Ramos (cell line): ENCODE results near the gene ZNF878.

Experiments used
- in situ Hi-C: fragments of 300-500 bp; cut with MboI; formaldehyde crosslinking; loops from one replicate; pipeline ENCODE4 v1.14.3; 2022; ENCODE audit warnings: low sequenced_read_pairs; ENCODE audit not compliant: unreplicated experiment

ZNF878 gene

DNA sequence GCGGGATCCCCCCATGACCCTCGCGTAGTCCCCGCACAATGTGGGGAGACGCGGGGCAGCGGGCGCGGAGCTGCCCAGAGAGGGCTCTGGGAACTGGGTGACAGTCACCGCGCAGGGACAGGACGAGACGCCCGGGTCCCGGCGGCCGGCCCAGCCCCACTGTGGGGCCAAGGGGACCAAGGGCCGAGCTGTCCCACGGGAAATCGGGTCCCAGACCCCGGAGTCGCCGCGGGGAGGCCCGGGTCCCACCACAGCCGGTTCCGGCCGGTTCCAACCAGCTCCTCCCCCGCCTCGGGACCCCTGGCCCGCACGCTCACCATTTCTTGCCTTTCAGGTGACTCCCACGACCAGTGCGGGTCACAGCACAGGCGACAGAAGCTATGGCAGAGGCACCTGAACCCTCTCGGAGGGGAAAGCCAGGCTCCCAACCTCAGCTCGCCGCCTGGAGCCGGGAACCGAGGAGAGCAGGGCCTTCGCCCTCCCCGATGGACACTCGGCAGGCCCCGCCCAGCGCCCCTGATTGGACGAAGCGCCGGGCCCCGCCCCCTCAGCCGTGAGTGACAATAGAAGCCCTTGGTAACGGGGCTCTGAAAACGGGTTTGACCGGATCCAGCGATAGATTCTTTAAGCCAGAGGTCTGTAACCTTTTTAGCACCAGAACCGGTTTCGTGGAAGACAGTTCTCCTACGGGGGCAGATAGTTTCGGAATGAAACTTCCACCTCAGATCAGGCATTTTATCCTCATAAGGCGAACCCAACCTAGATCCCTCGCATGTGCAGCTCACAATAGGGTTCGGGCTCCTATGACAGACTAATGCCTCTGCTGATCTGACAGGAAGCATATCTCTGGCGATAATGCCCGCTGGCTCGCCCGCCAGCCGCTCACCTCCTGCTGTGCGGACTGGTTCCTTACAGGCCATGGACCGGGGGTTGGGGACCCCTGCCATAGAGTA is 17.3 kb downstream of the ZNF878 start, which contains the start of gene ZNF433:
Gene ZNF433 (minus strand): TSS at position 460 of the 953 bp plus-strand sequence. CDS start 140 bp downstream, at position 320.
- in situ Hi-C loops, result no loop called here

DNA sequence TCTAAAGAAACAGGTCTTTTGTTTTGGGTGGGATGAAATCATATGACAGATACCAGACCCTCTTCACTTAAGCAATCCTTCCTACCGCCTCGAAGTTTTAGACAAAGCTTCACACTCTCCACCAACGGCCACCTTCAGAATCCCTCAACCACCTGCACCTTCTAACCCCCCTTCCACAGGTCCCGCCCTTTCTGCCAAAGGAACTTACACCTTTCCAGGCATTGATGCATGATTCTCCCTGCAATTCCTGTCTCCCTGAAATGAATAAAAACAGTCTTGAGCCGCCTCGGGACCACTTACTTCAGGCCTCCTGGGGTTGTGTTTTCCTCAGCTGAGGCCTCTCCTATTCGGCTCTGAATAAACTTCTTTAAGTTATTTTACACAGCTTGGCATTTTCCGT is 18.1 kb downstream of the ZNF878 start:
- in situ Hi-C loops, result no loop called here

DNA sequence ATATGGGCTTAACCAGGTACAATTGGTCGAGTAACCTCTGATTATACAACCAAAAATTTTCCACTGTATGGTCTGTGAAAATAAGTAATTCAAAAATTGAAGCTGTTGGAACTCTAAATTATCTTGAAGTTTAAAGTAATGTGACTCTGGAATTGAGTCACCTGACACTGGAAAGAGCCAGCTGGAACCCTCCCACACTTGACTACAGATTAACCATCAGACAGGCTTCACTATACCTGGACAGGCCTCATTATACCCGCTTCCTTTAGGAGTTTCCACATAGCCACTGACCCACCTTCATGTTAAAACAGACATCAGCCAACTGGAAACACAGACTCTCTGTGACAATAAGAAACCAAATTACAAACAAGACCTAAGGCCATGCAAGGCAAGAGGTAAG is 18.6 kb downstream of the ZNF878 start:
- in situ Hi-C loops, result no loop called here

DNA sequence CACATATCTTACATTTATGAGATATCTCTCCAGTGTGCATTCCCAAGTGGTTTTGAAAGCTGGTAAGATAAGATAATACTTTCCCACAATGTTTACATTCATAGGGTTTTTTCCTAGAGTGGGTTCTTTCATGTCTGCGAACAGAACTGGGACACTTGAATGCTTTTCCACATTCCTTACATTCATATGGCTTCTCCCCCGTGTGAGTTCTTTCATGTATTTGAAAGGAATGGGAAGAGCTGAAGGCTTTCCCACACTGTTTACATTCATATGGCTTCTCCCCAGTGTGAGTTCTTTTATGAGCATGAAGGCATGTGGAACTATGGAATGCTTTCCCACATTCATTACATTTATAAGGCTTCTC is 37.0 kb downstream of the ZNF878 start:
- in situ Hi-C loops, result no loop called here

DNA sequence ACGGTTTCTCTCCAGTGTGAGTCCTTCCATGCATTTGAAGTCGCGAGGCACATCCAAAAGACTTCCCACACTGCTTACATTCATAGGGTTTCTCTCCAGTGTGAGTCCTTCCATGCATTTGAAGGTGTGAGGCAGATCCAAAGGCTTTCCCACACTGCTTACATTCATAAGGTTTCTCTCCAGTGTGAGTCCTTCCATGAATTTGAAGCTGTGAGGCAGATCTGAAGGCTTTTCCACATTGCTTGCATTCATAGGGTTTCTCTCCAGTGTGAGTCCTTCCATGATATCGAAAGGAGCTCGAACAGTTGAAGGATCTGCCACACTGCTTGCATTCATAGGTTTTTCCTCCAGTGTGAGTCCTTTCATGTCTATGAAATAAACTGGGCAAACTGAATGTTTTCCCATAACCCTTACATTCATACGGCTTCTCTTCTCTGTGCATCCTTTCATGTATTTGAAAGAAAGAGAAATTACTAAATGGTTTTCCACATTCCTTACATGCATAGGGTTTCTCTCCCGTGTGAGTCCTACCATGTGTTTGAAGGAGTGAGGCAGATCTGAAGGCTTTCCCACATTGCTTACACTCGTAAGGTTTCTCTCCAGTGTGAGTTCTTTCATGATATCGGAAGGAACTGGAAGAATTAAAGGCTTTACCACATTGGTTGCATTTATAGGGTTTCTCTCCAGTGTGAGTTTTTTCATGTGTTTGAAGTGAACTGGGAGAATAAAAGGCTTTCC is 37.6 kb downstream of the ZNF878 start:
- in situ Hi-C loops, result no loop called here

DNA sequence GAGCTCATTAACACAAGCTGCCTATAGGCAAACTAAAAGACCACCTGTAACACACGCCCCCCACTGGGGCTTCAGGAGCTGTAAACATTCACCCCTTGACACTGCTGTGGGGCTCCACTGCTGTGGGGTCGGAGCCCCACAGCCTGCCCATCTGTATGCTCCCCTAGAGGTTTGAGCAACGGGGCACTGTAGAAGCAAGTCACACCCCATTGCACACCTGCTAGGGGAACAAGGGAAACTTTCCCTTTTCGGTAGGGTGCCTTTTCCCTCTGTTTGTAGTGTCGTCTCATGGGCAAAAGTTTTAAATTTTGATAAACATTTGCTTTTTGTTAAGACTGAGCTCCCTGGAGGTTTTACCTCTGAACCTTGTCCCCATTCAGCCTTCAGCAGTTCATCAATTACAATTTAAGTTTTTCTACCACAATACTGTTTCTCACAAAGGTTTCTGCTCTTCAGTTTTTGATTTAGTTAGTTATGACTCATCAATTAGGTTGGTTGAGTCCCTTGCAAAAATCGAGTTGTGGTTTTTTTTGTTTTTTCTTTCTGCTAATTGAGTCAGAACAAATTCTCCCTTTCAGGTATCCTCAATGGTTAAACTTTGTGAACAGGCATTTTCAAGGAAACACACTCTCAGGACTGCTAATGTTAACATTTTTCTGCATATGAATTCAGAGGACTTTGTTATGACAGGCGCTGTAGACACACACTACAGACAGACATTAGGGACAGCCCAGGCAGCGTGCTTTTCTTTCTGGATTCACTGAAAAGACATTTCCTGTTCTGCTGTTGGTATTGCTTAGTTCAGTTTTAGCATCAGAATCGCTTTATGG is 52.4 kb downstream of the ZNF878 start:
- in situ Hi-C loops, result no loop called here

DNA sequence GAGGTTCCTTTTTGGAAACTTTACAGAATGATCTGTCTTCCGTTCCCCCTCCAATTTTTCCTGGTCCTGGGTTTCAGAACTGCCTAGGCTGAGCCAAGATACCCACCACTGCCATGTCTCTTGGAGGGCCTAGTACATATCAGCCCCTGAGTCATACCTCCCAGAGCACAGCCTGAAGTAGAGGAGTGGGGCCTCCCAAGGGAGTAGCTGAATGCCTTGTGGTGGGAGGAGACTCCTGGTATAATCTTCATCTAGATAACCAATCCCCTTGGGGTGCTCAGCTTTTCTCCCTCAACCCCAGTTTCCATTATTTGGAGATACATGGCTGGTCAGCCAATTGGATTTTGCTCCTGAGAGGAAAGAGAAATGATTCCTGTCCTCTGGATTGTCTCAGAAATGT is 57.6 kb downstream of the ZNF878 start:
- in situ Hi-C loops, result no loop called here
